GF-D8 (cell line): ENCODE data around the gene HSPG2.
"Not testable (repeated sequence)": the region's sequence is repeated elsewhere in the genome, so short reads cannot be mapped to it uniquely, and the experiment has no call there.

Experiments used
- DNase-seq: peaks from one replicate; lab custom pipeline; 2025; lab: John Stamatoyannopoulos, UW

The HSPG2 gene

DNA sequence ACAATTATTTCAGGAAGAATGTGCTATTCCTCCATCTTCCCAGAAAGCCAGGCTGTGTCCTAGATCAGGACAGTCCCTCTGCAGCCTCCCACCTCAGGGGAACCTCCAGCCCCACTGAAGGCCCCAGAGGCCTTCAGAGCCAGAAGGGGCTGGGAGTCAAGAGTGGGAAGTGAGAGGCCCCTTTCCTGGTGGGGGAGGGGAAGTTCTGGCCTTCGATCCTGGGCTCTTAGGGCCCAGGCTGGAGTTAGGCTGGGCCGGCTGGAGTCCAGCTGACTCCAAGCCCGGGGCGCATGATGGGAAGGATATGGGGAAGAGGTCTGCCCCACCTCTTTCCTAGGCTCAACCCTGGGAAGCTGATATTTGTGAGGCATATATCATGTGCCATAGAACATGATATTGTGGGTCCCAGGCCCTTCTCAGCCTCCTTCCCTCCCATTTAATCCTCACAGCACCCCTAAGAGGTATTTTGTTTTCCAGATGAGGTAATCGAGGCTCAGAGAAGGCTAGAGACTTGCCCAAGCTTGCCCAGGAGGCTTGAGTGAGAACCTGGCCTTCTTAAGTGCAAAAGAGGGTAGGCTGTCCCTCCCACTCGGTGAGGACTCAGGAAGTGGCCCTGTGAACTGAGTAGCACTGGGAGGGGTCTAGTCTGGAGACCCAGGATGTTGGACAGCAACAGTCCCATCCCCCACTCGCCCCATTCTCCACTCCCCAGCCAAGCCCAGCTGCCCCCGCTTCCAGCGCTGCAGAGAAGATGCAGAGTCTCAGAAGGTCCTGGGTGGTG lies 18.6 kb upstream of the HSPG2 start:
- DNase-seq, result no peak

DNA sequence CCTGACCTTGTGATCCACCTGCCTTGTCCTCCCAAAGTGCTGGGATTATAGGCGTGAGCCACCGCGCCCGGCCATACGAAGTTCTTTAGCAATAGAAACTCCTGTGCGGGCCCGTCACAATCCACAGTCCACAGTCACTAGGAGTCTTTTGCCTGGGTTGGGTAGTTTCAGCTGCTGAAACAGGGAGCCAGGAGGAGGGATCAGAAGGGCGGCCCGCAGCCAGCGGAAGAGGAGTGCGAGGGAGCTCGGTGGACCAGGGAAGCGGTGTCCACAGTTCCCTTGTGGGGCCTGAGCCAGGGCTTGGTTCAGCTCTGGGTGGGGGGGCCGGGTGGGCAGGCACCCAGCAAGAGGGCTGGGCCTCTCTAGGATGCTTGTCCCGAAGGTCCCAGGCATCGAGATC lies 17.9 kb upstream of the HSPG2 start:
- no peak for DNase-seq

DNA sequence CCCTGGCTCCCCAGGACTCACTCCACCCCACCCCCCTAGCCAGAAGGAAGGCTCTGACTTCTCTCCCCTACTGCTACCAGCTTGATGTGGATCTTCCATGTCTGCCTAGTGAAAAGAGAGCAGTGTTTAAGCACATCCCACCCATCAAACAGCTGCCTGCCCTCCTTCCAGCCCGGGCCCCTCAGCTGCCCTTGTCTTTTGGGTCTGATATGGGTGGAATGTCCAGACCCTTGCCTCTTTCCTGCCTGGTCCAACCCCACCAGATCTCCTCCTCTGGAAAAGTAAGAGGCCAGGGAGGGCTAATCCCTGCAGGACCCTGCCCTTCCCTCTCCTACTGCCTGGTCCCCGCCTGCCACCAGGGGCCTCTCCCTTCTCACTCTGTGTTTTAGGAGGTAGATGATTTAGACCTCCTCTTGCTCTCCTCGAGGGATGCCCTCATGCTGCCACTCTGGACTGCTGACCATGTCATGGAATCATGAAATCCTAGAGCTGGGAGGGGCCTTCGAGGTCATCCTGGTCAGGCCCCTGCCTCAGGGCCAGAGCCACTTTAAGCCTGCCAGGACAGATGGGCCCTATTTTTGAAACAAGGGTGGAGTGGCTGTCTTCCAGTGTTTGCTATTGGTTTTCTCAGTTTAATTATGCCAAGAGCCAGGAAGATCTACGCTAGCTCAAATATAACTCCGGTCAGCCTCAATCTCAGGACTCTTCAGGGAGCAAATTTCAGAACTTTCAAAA lies 15.8 kb upstream of the HSPG2 start:
- no peak for DNase-seq

DNA sequence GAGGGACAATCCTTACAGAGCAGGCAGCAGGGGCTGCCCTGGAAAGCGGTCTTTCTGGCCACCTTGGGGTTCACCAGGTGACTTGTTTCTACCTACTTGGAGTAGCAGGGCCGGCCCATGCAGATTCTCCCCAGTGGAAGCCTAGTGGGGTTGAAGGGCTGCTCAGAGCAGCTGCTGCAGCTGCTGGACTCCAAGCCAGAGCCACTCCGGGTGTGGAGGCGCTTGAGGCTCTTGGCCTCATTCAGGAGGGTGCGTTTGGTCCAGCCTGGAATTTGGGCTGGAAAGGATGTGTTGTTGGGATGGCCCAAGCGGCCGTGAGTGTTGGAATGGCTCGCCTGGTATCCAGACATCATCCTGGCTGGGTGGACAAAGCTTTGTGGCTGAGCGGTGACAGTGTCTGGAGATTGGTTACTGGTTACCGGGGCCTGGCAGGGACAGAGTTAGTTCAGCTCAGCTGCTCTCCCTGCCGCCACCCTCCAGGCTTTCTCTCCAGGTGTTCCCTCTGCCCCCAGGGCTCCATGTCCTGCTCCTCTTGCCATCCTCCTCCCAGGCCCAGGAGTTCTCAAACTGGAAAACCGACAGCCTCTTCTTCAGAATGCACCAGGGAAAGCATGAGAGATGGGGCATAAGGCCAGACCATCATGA lies 14.2 kb upstream of the HSPG2 start:
- no peak for DNase-seq

DNA sequence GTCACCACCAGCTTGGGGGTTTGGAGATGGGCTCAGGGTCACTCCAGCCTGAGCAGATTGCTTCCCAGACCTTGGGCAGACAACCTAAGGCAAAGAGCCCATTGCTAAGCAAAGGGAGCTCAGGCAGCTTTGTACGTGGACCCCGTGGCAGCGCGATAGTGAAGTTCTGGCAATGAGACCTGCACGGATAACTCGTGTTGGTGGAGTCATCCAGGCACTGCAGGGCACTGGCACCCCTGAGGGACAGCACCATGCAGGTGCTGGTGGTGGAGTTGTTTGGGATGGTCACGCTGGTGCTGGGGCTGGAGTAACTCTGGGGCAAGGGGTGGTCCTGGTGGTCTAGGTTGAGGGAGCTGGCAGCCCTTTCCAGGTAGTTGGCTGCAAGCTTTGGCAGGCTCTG lies 13.6 kb upstream of the HSPG2 start:
- no peak for DNase-seq

DNA sequence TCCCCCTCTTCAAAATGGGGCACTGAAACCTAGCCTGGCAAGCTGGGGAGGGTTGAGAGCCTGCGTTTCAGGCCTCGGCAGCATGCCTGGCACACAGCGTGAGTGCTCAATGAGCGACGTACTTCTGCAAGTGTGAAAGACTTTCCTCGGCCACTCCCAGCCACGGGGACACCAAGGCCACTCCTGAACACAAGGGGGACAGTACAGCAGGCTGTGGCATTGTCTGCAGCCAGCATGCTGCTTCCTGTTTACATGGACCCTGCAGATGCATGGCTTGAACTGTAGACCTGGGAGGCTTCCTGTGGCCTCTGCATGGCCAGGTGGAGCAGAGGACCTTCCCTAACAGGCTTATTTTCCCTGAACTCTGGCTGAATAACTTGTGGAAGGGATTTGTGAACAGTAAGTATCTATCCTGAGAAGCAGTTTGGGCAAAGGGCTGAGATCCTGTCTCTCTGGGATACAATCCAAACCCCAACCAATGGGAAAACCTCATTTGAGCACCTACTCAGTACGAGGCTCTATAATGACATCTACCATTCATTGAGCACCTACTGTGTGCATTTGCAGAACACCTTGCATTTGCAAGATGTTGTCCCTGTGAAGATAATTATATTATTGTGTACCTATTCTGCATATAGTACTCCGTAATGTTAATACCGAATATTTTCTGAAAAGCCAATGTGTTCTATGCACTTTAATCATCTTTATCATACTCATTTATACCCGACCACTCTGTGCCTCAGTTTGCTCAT lies 9.9 kb upstream of the HSPG2 start:
- no peak for DNase-seq

DNA sequence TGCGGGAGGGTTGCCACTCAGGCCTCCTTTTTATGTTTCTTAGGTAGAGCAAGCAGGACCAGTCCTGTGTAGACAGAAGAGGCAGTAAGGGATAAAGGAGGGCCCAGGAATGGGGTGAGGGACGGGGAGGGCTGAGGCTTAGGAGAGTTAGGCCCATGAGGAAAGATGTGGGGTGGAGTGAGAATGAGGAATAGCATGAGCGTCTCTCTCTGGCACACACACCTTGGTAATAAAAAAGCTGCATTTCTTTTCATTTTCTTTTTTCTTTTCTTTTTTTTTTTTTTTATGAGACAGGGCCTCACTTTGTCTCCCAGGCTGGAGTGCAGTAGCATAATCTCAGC lies 7.6 kb upstream of the HSPG2 start:
- DNase-seq, result no peak

DNA sequence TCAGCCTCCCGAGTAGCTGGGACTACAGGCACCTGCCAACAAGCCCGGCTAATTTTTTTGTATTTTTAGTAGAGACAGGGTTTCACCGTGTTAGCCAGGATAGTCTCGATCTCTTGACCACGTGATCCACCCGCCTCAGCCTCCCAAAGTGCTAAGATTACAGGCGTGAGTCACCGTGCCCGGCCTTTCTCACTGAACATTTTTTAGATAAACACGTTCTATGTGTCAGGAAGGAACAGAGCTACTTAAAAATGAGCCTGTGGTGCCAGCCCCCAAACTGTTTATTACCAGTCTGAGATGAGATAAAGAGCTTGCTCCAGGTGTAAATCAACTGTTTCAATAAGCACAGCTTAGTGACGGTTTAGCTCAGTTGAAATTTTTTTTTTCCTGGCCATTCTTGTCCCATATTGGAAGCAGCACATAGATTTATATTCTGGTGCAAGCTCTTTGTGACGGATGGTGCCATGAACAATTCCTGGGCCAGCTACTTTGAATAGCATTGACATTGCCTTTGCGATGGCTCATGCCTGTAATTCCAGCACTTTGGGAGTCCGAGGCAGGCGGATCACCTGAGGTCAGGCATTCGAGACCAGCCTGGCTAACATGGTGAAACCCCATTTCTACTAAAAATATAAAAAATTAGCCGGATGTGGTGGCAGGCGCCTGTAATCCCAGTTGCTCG lies 6.0 kb upstream of the HSPG2 start:
- DNase-seq, result not testable (repeated sequence)

DNA sequence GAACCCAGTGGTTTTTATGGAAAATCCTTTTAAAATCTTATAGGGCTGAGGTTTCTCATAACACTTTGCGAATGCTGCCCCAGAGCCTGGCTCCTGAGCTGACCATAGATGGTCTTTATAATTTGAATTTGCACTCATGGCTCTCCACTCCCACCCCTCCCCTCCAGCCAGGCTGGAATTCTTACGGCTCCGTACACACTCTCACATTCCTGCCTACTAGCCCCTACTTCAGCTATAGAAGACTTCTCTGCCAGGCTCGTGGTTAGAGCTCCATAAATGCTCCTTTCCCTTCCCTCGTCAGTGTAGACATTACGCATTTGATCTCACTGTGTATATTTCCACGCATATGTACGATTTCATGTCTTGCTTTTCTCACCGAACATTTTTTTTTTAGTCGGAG lies 5.4 kb upstream of the HSPG2 start:
- DNase-seq, result no peak

DNA sequence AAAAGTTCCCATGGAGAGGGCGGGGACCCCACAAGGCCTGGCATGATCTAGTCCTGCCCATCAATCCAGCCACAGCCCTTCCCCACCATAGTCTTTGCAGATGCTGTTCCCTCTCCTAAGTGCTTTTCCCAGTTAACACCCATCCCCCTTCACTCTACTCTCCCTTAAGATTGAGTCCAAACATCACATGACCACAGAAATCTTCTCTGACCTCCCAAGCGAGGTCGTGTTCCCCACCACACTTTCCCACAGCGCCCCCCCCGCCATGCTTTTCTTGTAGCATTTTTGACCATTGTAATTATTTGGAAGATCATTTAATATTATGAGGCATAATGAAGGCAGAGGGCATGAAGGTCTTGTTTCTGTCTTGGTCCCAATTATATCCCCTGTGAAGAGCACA lies 4.3 kb upstream of the HSPG2 start:
- no peak for DNase-seq

DNA sequence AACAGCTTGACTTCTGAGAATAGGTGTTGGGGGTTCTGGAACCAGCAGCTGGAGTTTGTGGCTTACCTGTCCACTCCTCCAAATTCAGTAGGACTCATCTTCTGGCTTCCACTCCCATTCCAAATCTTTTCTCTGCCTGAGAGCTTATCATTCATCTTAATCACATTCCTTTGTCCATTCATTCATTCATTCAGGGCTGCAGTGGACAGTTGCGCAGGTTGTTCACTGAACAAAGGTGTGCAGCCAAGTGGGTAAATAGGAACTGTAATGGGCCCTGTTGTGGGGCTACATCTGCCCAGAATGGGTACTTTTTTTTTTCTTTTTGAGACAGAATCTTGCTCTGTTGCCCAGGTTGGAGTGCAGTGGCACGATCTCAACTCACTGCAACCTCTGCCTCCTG lies 3.4 kb upstream of the HSPG2 start:
- DNase-seq, result no peak

DNA sequence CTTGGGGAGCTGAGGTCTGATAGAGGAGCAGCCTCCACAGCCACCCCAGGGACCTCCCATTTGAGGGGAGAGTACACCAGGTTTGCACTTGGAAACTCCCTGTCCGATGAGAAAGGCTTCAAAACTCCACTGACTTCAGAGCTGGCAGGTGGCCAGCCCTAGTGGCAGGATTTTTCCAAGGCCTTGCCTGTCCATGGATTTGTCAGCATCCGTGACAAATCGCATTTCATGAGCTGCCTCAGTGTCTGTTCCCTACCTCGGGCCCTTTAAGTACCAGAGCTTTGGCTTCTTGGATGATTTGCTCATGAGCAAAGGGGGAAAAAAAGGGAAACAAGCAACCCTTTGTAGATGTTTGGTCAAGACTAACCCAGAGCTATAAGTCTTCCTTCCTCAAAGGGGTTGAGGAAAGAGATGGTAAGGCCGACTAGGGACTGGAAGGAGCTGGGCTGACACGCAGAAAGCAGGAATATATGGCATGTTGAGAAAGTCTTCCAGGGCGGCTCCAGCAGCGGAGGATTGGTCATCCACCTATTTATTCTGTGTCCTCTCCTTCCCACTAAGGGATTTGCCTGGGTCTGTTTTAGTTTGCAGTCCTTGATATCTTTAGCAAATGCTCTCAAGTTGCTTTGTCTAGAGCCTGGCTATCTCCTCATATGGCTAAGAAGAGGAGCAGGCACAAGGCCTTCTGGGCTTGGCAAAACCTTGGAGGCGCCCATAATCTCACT lies 2.7 kb upstream of the HSPG2 start:
- DNase-seq, result no peak

DNA sequence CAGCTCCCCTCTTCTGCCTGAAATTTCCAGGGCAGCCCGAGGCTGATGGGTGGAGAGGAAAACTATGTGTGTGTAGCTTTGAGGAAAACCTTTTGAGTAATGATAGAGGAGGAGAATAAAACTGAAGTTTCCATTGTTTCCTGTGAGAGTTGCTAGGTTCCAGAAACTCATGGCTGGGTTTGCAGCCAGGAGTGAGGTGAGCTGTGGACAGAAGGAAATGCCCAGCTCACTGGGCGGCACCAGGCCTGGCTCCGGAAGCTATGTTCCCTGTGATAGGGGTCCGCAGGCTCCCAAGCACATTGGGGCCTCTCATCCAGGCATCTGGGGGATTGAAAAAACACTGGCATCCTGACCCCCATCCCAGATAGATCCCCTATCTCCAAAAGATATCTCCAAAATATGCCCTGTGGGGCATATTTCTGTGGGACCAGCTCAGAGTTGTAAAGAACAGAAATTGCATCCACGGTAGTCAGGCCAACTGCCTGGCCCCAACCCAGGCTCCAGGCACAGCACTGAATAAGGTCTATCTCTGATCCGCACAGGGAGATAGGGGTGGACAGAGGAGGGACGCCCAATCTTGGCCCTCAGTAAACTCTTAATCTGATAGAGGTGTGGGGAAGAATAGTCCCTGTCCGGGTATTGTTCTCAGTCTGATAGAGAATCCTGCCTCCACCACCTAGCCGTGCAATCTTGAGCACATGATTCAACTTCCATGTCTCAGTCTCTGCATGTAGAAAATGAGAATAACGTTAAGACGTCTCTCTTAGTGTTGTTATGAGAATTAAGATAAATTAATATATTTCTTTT lies 1.8 kb upstream of the HSPG2 start:
- no peak for DNase-seq

DNA sequence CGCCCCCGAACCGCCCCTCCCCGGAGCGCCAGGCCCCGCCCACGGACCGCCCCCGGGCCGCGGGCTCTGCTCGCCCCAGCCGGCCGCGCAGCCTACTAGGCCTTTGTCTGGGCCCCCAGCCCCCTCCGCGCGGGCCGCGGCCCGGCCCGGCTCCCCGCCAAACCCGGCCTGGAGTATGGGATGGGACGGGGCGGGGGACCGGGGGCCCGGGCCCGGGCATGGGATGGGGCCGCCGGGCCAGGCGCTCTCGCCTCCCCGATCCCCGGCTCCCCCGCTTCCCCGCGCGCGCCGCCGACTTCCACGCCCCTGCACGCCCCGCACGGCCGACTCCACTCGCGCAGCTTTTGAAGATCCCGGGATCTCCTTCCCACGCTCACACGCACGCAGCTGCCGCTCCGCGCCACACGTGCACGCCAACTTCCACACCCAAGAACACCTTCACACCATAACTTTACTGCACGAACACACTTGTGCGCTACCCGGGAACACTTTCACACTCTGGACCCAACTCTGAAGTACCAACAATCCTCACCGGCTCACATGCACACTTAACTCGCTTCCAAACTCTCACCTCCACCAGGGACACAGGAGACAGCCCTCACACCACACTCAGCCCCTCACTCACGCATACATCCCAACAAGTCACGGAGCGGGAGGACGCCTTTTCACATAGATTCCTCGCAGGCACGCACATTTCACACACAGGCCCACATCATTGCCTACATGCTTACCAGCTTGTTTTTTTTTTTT lies 437 bp upstream of the HSPG2 start:
- DNase-seq, result no peak

DNA sequence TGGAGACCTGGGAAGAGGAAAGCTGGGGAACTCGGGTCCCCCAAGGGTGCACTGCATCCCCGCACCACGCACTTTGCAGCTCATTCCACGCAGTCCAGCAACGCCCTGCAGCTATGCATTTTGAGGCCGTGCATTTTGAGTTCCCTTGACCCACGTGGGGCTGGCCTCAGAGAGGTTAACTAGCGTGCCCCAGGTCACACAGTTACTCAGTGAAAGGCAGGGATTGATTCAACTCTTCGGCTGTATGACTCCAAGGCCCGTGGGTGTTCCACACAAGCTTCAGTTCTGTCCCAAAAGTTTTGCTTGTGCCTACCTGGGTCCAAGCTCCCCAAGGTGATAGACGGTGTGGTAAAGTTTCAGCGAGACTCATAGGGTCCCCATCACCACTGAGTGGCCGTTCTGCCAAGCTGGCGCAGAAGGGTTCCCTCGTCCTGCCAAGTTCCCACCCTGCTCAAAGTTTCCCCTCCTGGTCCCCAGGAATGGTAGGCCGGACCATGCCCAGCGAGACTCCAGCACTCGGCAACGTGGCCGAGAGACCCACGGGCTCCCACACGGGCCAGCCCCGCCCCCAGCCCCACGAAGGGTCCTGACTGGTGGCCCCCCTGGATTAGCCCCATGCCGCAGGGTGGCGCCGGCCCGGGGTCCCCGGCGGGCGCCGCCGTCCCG lies 611 bp downstream of the HSPG2 start:
- DNase-seq, result no peak

DNA sequence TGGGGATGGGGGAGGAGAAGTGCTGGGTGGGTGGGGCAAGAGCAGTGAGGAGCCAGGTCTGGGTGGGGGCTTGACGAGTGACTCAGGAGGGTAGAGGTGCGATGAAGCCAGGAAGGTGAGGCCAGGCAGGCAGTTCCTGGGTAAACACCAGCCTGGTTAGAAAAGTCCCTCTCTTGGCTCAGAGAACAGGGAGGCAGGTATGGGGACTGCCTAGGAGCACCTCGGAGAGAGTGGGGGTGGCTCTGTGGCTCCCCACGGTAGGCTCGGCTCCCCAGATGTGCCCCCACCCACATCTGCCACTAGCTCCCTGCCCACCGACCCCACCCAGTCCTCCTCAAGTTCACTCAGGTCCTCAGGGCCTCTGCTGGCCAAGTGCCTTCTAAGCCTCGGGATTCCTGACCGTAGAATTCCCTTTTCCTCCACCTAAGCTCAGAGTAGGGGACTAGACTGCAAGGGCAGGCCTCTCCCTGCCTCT lies 1.2 kb downstream of the HSPG2 start:
- DNase-seq, result no peak

DNA sequence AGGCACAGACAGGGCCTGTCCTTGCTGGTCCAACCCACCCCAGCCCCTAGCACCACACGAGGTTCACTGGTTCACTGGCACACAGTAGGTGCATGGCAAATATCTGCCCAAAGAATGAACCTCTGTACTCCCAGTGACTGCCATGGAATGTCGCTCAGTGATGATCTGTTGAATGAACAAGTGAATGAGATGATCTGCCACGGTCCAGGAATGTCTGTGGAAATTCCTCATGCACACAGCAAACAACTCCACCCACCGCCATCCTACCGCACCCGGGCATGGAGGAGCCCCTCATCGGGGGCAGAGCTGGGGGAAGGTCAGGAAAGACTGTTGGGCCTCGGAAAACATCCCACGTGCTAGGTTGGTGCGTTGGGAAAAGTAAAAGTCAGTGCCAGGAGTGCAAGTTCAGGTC lies 1.7 kb downstream of the HSPG2 start:
- DNase-seq, result no peak

DNA sequence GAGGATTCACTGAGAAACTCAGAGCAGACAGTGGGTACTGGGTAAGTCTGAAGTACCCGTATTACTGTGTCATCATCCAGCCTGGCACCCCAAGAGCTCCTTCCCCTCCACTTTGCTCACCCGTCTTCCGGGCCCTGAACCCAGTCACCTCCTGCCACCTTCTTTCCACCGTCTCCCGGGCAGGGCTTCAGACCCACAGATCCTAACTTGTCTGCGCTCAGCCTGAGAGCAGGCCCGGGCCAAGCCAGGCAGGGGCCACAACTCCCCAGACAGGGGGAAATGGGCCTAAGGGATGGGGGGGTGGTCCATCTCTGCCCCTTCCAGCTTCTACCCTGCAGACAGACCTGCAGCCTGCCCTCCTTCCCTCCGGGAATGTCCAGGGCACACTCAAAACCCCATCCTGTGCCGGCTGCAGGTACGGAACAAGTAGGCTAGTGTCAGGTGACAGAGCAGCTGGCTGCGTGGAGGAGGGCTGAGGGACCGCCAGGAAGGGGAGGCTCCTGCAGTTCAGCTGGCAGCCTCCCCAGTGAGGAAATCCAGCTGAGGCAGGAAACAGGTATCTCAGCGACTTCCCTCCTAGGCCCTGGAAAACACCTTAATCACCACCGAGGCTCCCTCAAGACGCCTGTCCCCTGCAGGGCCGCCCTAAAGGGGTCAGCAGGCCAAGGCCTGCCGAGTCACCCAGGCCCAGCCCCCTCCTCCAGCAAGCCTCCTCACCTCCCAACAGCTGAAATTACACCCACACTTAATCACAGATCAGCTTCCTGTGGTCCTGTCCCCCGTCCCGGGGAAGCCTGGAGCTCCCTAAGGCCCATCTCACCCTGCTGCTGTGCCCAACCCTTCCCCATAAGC lies 3.5 kb downstream of the HSPG2 start:
- no peak for DNase-seq
